HCT116 (cell line): Measurements from ENCODE around the gene MRAS. TPM values are rescaled to one million over a fixed set of nuclear protein-coding genes. Genes with fewer than 3 reads are reported as not detected.

Experiments
- ATAC-seq: fragments of 200-7000 bp; cut with Tn5 transposase; 2 replicates; pipeline ENCODE4 v1.9.1; 2020; ENCODE audit warnings: mild to moderate bottlenecking, moderate library complexity
- BruUV-seq: library from RNA; stranded (reverse); fragments of 400-500 nt; replicated peaks from 2 replicates; lab custom pipeline; 2021; lab: Mats Ljungman, UMichigan
- CTCF ChIA-PET: fragments of 300-600 bp; sonication (Branson Sonifier 250); formaldehyde crosslinking; loops from one replicate; lab custom pipeline; 2021; ENCODE audit warnings: antibody characterized with exemption; lab: Charles Lee
- POLR2A ChIA-PET: fragments of 300-600, 350-600 bp; sonication (Branson Sonifier 250); formaldehyde crosslinking; loops from one replicate; lab custom pipeline; 2021; ENCODE audit warnings: antibody characterized with exemption; lab: Charles Lee
- RAD21 ChIA-PET, 2 experiments: fragments of 300-600 bp; sonication (Branson Sonifier 250); formaldehyde crosslinking; loops; one replicate each; lab custom pipeline; 2023; ENCODE audit warnings: low total read pairs in 2 of 2; ENCODE audit not compliant: uncharacterized antibody in 2 of 2, unreplicated experiment in 2 of 2, low non-redundant PET in 1 of 2; lab: Charles Lee
- DNase-seq: peaks from one replicate; pipeline ENCODE4 v3.0.0-alpha.2; 2010; ENCODE audit warnings: low read depth, low spot score
- H2AFZ ChIP-seq: fragments of 200-600 bp; shearing (Covaris generic), sonication (generic); 2 replicates; pipeline ENCODE4 v1.6.1; 2017; ENCODE audit warnings: low read depth, mixed run types, mixed read lengths, antibody characterized with exemption, low read length; ENCODE audit not compliant: poor library complexity, severe bottlenecking
- H3K27ac ChIP-seq: 2 replicates; pipeline ENCODE4 v1.5.1; 2012; ENCODE audit warnings: low read depth, low read length
- H3K27me3 ChIP-seq: fragments of 200-600 bp; sonication (generic); 2 replicates; pipeline ENCODE4 v1.6.1; 2016; ENCODE audit warnings: mixed run types, low read length, mixed read lengths; ENCODE audit not compliant: insufficient read depth
- H3K36me3 ChIP-seq, 2 experiments: fragments of 200-500 bp in 1 of 2; fragments of 200-600 bp in 1 of 2; sonication (Bioruptor generic) in 1 of 2; sonication (generic) in 1 of 2; 2 replicates each; pipeline versions ENCODE4 v1.5.1 to v1.6.1; 2014 to 2016; ENCODE audit warnings: low read length in 2 of 2, inconsistent platforms in 1 of 2, mixed read lengths in 1 of 2, mixed run types in 1 of 2; ENCODE audit not compliant: insufficient read depth in 2 of 2, control insufficient read depth in 1 of 2
- H3K4me1 ChIP-seq, 2 experiments: fragments of 200-600 bp in 1 of 2; sonication (generic) in 1 of 2; 2 replicates each; pipeline versions ENCODE4 v1.5.1 to v1.6.1; 2012 to 2017; ENCODE audit warnings: low read length in 2 of 2, inconsistent platforms in 1 of 2, mild to moderate bottlenecking in 1 of 2, mixed read lengths in 1 of 2, mixed run types in 1 of 2, moderate library complexity in 1 of 2; ENCODE audit not compliant: insufficient read depth in 2 of 2, control insufficient read depth in 1 of 2
- H3K4me2 ChIP-seq: fragments of 200-600 bp; sonication (generic); 2 replicates; pipeline ENCODE4 v1.6.1; 2017; ENCODE audit warnings: mixed run types, low read length, mixed read lengths
- H3K4me3 ChIP-seq, 2 experiments: fragments of 200-600 bp in 1 of 2; sonication (generic) in 1 of 2; replicated peaks in 1 of 2; 2 replicates each; pipeline ENCODE4 v1.5.1; 2011 to 2016; ENCODE audit warnings: low read length in 2 of 2, control low read depth in 1 of 2, low read depth in 1 of 2, mild to moderate bottlenecking in 1 of 2, mixed read lengths in 1 of 2, mixed run types in 1 of 2
- H3K79me2 ChIP-seq: fragments of 200-600 bp; sonication (generic); 2 replicates; pipeline ENCODE4 v1.6.1; 2017; ENCODE audit warnings: mild to moderate bottlenecking, mixed run types, low read length, moderate library complexity, mixed read lengths; ENCODE audit not compliant: insufficient read depth
- H3K9ac ChIP-seq: fragments of 200-600 bp; sonication (generic); 2 replicates; pipeline ENCODE4 v1.6.1; 2016; ENCODE audit warnings: low read length, mixed read lengths
- H3K9me2 ChIP-seq: fragments of 200-600 bp; sonication (generic), shearing (Covaris generic); 2 replicates; pipeline ENCODE4 v1.6.1; 2017; ENCODE audit warnings: mixed run types, mild to moderate bottlenecking, moderate library complexity; ENCODE audit not compliant: insufficient read depth
- H3K9me3 ChIP-seq, 2 experiments: fragments of 200-500 bp in 1 of 2; fragments of 200-600 bp in 1 of 2; sonication (Bioruptor generic) in 1 of 2; sonication (generic) in 1 of 2; 2 replicates each; pipeline ENCODE4 v1.6.1; 2014 to 2017; ENCODE audit warnings: low read length in 2 of 2, mixed read lengths in 2 of 2, inconsistent platforms in 1 of 2, low read depth in 1 of 2, mild to moderate bottlenecking in 1 of 2, mixed run types in 1 of 2, moderate library complexity in 1 of 2; ENCODE audit not compliant: control insufficient read depth in 1 of 2, insufficient read depth in 1 of 2
- H4K20me1 ChIP-seq: fragments of 200-600 bp; sonication (generic), shearing (Covaris generic); 2 replicates; pipeline ENCODE4 v1.6.1; 2017; ENCODE audit warnings: mixed run types, mild to moderate bottlenecking, moderate library complexity; ENCODE audit not compliant: insufficient read depth
- ATF3 ChIP-seq: IDR thresholded peaks from 2 replicates; pipeline ENCODE4 v1.6.1; 2012
- CEBPB ChIP-seq: IDR thresholded peaks from 2 replicates; pipeline ENCODE4 v1.6.1; 2012; ENCODE audit warnings: low read depth
- CTCF ChIP-seq, 3 experiments: fragments of 200-600 bp in 1 of 3; sonication (generic) in 1 of 3; IDR thresholded peaks in 2 of 3; conservative IDR thresholded peaks in 1 of 3; 2 replicates each; pipeline ENCODE4 v1.5.1; 2012 to 2017; ENCODE audit warnings: low read depth in 2 of 3, low read length in 2 of 3, antibody characterized with exemption in 1 of 3, borderline replicate concordance in 1 of 3, control low read depth in 1 of 3, mild to moderate bottlenecking in 1 of 3, mixed read lengths in 1 of 3, mixed run types in 1 of 3, moderate library complexity in 1 of 3; ENCODE audit not compliant: insufficient read depth in 1 of 3
- ELF1 ChIP-seq: IDR thresholded peaks from 2 replicates; pipeline ENCODE4 v1.6.1; 2012; ENCODE audit warnings: low read depth, borderline replicate concordance
- EZH2 ChIP-seq: fragments of 200-600 bp; sonication (generic); IDR thresholded peaks from 2 replicates; pipeline ENCODE4 v1.6.1; 2017; ENCODE audit warnings: antibody characterized with exemption, mixed run types
- JUND ChIP-seq: IDR thresholded peaks from 2 replicates; pipeline ENCODE4 v1.6.1; 2012
- POLR2AphosphoS5 ChIP-seq: IDR thresholded peaks from 2 replicates; pipeline ENCODE4 v1.6.1; 2011; ENCODE audit warnings: mild to moderate bottlenecking, low read depth, low read length, moderate library complexity
- RAD21 ChIP-seq: IDR thresholded peaks from 2 replicates; pipeline ENCODE4 v1.6.1; 2012; ENCODE audit warnings: low read depth, mild to moderate bottlenecking
- REST ChIP-seq: IDR thresholded peaks from 2 replicates; pipeline ENCODE4 v1.6.1; 2012; ENCODE audit warnings: low read depth
- SP1 ChIP-seq: IDR thresholded peaks from 2 replicates; pipeline ENCODE4 v1.6.1; 2012; ENCODE audit warnings: low read depth
- ZBTB33 ChIP-seq: IDR thresholded peaks from 2 replicates; pipeline ENCODE4 v1.6.1; 2011; ENCODE audit warnings: mild to moderate bottlenecking, low read length, moderate library complexity; ENCODE audit not compliant: insufficient replicate concordance; ENCODE audit errors: extremely low read depth
- ZFX ChIP-seq: fragments of 450-650 bp; IDR thresholded peaks from 2 replicates; pipeline ENCODE4 v1.6.1; 2017
- ZNF274 ChIP-seq: fragments of 200-500 bp; sonication (Bioruptor generic); IDR thresholded peaks from 2 replicates; pipeline ENCODE4 v1.6.1; 2014; ENCODE audit warnings: mild to moderate bottlenecking, low read depth, low read length, inconsistent platforms
- intact Hi-C: fragments of 100-400 bp; cut with micrococcal nuclease; formaldehyde crosslinking; loops from 2 replicates; pipeline ENCODE4 v1.10.0; 2022
- total RNA-seq: library from RNA; stranded (reverse); gene quantifications from one replicate; pipeline ENCODE4 v1.2.1, GENCODE V29; 2021; ENCODE audit not compliant: unreplicated experiment

Gene MRAS
- total RNA-seq, 1 experiment from 2014 or later = 13.5 TPM

GRCh38 chr3:138378331-138378730 lies 30.0 kb downstream of the MRAS start (continued):
- no peak for TF ChIP-seq REST
- TF ChIP-seq EZH2 = no peak
- TF ChIP-seq POLR2AphosphoS5 = no peak
- TF ChIP-seq SP1 = no peak
- TF ChIP-seq ELF1 = no peak
- TF ChIP-seq ZFX = no peak
- no peak for TF ChIP-seq RAD21

- Histone ChIP-seq H3K4me1 (no peaks in the 10 kb centered on the region), H3K36me3 (no peaks in the 10 kb centered on the region; a peak in 1 of 4 replicates), H3K4me2 (no peak overlapping the region), H3K9me3 (no peaks in the 10 kb centered on the region), H3K79me2 (no peaks in the 10 kb centered on the region), H3K9me2 (no peaks in the 10 kb centered on the region), H4K20me1 (no peaks in the 10 kb centered on the region), H2AFZ (no peak overlapping the region), H3K27ac (no peak overlapping the region), H3K9ac (no peak overlapping the region), H3K27me3 (no peaks in the 10 kb centered on the region), H3K4me3 (no peak overlapping the region)
- intact Hi-C loops = no loop called here
- no peak for ATAC-seq
- CTCF ChIA-PET = no interaction called here
- BruUV-seq = no TSS peak
- POLR2A ChIA-PET = no interaction called here
- DNase-seq = no peak
- RAD21 ChIA-PET = no interaction called here
- no peak for TF ChIP-seq ZBTB33
- TF ChIP-seq SP1 = no peak
- TF ChIP-seq EZH2 = no peak
- TF ChIP-seq CTCF (IDR thresholded peaks at IDR 0.05 in 2 of 3, conservative IDR thresholded peaks at IDR 0.05 in 1 of 3; ENCODE audit: borderline replicate concordance in 1 of 3, insufficient read depth in 1 of 3, low read depth in 2 of 3, low read length in 2 of 3) = no peak
- no peak for TF ChIP-seq ZNF274
- TF ChIP-seq REST = no peak
- TF ChIP-seq CEBPB = no peak
- no peak for TF ChIP-seq ELF1
- no peak for TF ChIP-seq ZFX
- TF ChIP-seq JUND = no peak
- TF ChIP-seq ATF3 = no peak
These were observed 30.6 kb downstream of the MRAS start for GRCh38 chr3:138378990-138379389.
